HG02943 (cell line): ENCODE results near the gene MAP7D1.
A peak's percentile ranks its signal among the peaks of the same experiment; 100 is the strongest.
"Not testable (repeated sequence)": the region's sequence is repeated elsewhere in the genome, so short reads cannot be mapped to it uniquely, and the experiment has no call there.

Experiments
- ATAC-seq: cut with Tn5 transposase; IDR thresholded peaks from one replicate; pipeline ENCODE4 v1.9.1; 2021; ENCODE audit warnings: mild to moderate bottlenecking, low read depth, moderate library complexity; ENCODE audit not compliant: unreplicated experiment

Gene MAP7D1

DNA sequence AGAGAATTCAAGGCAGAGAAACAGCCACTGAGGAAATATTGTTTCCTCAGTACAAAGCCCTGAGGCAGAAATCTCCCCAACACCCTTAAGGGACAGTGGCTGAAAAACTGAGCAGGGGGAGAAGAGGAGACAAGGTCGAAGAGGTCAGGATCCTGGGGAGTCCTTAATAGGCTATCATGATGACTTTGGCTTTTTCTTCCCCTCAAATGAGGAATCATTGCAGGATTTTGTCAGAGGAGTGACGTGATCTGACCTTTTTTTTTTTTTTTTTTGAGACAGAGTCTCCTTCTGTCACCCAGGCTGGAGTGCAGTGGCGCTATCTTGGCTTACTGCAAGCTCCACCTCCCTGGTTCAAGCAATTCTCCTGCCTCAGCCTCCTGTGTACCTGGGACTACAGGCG lies 10.2 kb downstream of the MAP7D1 start:
- no peak for ATAC-seq

DNA sequence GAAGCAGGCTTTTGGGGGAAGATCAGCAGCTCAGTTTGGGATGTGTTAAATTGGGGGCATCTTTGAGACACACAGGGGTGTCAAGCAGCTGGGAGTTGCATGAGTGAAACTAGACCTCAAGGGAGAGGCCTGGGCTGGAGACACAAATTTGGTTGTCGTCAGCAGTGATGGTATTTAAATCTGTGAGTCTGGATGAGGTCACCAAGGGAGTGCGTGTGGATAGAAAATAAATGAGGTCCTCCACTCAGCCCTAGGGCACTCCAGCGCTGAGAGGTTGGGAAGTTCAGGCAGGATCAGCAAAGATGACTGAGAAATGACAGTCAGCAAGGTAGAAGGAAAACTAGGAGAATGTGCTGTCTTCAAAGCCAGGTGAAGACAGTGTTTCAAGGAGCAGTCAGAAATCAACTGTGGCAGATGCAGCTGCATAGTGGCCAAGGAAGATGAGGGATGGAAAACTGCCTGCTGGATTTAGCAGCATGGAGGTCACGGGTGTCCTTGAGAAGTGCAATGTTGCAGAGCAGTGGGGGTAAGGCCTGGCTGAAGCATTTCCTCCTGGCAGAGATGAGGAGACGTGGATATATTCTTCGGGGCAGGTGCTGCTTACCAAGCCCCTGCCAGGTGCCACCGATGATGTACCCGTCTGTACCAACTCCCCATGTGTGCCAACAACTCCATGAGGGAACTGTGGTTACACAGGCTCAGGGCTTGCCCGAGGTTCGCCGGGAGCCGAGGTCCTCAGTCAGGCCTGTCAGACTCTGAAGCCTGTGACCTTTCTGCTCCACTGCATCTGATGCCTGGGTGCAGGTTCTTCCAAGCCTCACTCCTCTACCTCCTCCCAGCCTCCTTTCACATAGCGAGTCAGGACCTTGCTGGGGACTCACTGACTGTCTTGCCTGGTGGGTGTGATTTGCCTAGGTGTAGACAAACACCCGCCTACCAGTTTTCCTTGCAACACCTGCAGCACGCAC lies 11.3 kb downstream of the MAP7D1 start:
- no peak for ATAC-seq

DNA sequence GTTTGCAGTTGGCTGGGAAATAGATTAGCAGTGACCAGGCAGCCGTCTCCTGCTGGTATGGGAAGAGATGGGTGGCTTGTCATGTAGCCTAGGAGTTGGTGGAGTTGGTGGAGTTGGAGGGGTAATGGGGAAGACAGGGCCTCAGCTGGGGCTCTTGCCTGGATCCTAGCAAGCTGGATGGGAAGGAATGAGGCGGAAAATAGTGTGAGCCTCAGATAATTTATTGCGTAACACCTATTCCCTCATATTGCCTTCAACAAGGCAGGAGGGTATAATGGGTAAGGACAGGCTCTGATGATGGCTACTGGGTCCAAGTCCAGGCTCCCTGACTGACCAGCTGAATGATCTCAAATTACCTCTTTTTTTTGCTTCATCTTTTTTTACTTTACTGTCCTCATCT lies 12.6 kb downstream of the MAP7D1 start:
- no peak for ATAC-seq

DNA sequence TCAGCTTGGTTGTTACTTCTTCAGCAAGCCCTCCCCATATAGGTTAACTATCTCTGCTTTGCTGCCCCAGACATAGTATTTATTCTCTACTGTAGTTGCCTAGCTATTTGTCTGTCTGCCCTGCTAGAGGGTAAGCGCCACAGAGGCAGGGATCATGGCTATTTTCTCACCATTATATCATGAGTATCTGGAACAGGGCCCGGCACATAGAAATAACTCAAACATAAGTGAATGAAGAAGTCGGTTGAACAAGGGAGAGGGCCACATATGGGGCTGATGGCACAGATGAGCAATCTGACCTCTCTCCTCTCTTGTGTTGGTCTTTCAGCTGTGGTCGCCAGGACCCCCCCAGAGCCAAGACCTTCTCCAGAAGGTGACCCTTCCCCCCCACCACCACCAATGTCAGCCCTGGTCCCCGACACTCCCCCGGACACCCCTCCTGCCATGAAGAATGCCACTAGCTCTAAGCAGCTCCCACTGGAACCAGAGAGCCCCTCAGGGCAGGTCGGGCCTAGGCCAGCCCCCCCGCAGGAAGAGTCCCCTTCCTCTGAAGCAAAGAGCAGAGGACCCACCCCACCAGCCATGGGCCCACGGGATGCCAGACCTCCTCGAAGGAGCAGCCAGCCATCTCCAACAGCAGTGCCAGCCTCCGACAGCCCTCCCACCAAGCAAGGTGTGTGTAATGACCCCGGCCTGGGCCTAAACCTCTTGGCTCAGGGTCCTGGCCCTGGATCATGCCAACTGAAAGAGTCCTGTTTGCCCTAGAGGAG lies 14.9 kb downstream of the MAP7D1 start:
- ATAC-seq: no peak

DNA sequence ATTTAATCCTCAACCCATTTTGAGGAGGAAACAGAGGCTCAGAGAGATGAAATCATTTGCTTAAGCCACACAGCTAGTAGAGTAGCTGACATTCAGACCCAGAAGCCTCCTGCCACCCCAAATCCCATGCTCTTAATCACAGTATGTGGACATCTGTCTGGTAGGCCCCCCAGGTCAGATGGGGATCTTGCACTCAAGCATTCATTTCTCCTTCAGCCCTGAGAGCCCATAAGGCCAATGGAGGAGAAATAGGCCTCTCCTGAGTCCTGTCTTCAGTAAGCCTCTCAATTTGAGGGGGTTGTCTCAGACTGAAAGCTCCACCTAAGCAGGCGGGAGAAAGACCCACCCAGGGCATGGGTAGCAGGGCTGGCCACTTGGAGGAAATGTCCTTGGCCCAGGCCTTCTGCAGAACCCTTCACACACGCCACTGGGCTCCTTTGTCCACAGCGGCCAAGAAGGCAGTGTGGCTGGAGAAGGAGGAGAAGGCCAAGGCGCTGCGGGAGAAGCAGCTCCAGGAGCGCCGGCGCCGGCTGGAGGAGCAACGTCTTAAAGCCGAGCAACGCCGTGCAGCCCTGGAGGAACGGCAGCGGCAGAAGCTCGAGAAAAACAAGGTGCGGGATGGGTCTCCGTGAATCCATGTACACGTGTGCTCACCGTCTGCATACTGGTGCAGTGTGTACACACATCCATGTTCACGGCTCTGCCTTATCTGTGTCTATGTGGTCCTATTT lies 16.2 kb downstream of the MAP7D1 start:
- ATAC-seq: no peak

DNA sequence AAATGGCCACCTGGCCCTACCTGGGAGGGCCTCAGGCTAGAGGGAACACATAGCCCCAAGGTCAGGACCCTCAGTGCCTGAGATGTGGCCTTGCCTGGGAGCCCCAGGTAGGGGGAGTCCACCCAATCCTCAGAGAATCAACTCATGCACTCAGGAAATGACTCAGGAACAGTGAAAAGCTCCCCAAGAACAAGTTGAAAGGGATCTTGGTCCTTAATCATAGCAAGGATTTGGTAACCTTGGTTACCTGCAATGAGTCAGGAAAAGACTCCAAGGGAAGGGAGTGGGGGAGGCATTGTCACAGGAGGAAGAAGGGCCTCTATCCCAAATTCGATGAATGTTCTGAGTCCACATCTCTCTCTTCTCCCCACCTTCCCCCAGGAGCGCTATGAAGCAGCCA lies 17.0 kb downstream of the MAP7D1 start:
- ATAC-seq: no peak

DNA sequence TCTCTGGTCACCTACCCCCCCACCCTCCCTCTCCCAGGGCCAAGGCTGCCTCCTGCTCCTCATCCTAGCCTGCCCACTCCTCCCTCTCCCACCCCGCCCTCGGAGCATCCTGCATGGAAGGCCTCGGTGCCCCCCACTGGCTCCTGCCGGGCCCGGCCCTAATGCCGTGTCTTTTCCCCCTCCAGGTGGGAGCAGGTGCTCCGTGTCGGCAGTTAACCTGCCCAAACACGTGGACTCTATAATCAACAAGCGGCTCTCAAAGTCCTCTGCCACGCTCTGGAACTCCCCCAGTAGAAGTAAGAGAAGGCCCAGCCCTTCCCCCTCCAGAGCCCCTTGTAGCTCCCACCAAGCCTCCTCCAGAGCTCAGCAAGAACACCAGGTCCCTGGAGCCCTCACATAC lies 18.8 kb downstream of the MAP7D1 start:
- no peak for ATAC-seq

DNA sequence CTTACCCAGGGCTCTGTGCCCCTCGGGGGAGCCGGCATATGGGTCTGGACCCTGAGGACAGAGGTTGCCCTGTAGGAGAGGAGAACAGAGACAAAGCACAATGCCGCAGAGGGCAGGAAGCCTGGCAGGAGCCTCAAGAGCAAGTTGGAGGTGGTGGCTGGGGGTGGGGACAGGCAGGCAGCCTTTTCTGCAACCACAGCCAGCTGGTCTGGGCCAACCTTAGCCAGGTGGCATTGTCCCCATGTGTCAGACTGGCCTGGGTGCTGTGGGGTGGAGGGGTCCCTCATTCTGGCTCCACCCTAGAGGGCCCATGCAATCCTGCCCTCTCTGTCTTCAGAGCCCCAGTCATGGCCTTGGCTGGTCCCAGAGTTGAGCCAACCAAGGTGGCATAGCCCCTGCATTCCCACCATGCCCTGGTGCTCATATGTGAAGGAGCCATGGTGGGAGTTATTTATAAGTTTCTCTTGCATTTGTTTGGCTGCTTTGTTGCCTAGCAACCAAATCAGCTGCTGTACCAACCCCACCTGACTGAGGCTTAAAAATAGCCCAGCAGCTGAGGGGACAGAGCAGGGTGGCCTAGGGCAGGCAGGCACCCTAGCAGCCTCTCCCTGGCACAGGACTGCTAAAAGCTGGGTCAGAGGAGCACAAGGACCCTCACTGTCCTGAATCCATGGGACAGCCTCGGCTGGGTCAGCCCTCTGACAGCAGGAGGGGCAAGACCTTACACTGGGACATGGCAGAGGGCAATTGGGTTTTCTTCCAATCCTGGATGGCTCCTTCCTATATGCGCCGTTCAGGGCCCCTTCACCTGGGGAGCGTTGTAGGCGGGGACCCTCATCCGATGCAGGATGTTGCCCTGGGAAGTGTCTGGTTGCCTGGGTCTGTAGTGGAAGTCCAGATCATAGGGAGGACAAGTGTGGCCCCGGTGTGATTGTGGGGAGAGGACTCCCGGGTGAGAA lies 19.5 kb downstream of the MAP7D1 start:
- ATAC-seq: no peak

DNA sequence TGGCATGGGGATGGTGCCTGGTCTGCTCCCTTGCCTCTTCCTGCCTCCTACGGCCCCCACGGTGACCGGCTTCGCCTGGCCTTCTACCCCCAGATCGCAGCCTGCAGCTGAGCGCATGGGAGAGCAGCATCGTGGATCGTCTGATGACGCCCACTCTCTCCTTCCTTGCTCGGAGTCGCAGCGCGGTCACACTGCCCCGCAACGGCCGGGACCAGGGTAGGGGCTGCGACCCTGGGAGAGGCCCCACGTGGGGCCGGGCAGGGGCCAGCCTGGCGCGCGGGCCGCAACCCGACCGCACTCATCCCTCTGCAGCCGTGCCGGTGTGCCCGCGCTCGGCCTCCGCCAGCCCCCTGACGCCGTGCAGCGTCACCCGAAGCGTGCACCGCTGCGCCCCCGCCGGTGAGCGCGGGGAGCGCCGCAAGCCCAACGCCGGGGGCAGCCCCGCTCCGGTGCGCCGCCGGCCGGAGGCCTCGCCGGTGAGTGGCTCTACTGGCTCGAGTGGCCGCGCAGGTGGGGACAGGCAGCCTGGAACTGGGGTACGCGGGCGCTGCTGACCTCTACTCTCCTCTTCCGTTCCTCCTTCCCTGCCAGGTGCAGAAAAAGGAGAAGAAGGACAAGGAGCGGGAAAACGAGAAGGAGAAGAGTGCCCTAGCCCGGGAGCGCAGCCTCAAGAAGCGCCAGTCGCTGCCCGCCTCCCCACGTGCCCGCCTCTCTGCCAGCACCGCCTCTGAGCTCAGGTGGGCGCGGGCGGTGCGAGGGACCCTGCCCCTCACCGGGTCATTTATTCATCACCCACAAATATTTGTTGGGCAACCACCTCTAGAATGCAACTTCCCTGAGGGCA lies 20.4 kb downstream of the MAP7D1 start:
- no peak for ATAC-seq

DNA sequence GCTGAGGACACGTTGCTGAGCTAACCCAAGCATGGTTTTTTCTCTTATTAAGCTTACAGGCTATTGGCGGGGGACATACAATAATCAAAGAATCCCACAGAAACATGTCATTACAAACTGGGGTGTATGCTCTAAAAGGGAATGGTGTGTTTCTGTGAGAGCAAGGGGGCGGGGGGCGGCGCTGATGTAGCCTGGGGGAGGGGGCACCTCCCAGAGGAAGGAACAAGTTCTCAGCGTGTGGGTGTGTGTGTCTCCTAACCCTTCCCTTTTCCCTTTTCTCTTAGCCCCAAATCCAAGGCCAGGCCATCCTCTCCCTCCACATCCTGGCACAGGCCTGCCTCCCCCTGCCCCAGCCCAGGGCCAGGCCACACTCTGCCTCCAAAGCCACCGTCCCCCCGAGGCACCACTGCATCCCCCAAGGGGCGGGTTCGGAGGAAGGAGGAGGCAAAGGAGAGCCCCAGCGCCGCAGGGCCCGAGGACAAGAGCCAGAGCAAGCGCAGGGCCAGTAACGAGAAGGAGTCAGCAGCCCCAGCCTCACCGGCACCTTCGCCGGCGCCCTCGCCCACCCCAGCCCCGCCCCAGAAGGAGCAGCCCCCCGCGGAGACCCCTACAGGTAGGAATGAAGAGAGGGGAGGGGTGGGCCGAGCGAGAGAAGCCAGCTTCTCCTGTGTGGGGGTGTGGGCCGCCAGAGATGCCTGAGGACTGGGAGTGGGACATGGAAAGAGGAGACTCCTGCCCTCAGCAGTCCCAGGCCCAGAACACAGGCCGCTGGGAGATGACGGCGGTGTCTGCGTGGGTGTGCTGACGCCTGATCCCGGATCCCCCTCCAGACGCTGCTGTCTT lies 21.9 kb downstream of the MAP7D1 start:
- ATAC-seq: no peak

DNA sequence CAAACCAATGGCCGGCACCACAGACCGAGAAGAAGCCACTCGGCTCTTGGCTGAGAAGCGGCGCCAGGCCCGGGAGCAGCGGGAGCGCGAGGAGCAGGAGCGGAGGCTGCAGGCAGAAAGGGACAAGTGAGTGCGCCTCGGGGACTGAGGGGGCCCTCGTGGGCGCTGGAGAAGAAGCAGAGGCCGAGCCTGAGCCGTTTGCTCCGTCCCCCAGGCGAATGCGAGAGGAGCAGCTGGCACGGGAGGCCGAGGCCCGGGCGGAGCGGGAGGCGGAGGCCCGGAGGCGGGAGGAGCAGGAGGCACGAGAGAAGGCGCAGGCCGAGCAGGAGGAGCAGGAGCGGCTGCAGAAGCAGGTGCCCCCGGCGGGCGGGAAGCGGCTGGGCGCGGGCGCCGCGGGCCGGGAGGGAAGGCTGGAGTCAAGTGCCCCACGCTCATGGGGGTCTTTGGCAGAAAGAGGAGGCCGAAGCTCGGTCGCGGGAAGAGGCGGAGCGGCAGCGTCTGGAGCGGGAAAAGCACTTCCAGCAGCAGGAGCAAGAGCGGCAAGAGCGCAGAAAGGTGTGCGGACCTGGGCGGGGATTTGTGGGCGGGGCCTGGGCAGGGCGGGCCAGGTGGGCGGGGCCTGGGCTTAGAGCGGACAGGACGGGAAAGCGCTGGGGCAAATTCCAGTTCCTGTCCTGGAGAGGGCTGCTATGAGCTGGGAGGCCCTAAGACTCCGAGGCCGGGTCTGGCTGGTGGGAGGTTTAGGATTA lies 22.7 kb downstream of the MAP7D1 start:
- no peak for ATAC-seq

DNA sequence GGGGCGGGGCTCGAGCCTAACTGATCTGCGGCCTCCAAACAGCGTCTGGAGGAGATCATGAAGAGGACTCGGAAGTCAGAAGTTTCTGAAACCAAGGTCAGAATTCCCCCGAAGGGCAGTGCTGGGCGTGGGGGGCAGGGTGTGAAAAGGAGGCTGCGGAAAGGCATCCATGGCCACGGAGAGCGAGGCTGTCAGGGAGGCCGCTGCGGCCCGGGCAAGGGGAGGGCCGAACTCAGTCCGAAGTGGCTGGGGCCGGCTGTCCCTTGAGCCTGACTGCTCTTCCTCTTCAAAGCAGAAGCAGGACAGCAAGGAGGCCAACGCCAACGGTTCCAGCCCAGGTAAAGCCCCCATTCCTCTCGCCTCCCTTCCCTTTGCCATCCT lies 23.2 kb downstream of the MAP7D1 start:
- no peak for ATAC-seq

DNA sequence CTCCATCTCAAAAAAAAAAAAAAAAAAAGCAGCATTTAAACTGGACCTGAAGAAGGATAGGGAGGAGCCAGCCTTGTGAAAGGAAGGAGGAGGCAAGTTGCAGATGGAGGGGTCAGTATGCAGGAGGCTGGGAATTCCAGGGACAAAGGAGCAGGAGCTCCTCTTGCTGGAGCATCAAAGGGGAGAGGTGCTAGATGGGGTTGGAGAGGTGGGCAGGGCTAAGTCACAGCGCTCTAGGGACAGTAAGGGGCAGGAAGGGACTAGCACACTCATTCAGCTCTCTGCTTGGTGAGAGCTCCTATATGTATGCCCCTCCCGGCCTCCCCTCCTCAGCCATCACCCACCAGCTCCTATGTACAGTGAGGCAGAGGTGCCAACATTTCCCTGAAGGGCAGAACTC lies 26.8 kb downstream of the MAP7D1 start:
- no peak for ATAC-seq

DNA sequence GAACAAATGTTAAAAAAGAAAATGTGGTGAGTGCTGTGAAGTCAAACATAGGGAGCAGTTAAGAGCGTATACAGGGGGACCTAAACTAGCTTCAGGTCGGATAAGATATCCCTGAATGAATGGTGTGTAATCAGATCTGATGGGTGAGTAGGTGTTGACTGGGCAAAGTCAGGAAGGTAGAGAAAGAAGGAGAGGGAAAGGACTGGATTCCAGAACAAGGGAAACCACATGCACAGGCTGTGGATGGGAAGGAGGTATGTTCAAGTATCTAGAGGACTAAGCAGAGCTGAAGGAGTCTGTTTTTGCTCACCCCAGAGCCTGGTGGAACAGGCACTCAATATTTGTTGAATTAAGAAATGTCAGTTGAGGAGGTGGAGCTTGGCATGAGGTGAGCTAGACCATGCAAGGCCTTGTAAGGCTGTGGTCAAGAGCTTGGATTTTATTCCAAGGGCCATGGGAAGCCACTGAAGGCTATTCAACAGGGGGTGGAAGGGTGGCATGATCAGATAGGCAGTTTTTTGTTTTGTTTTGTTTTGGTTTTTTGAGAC lies 27.4 kb downstream of the MAP7D1 start:
- no peak for ATAC-seq

DNA sequence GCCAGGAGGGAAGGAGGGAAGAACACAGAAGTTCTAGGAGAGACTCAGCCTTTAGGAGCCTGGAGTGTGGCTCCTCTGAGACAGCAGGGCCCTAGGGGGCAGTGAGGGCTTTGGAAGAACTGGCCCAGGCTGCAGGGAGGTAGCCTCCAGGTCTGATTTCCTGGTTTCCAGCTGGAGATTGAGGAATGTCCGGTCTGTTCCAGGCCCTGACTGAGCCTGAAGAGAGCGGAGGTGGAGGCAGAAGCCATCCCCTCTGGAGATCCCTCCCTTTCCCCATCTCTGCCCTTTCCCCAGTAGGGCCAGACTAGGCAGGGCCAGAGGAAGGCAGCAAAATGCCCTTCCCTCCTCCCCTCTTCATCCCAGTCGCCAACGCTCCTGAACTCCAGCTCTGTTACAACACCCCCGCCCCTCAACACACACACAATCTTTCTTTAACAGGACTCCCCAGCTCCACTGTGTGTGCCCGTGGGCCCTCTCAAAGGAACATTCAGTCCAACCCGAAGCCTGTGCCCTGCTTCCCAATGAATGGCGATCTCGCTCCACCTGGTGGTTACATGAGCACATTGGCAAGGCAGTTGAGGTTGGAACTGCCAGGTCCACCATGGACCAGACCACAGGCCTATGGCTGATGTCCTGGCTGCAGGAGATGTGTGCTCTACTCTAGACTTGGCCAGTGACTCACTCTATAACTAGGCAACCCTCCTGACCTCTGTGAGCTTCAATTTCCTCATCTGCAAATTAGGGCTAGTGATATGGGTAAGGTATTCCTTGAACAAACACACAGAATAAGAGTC lies 32.0 kb downstream of the MAP7D1 start:
- ATAC-seq: peak; percentile 72

DNA sequence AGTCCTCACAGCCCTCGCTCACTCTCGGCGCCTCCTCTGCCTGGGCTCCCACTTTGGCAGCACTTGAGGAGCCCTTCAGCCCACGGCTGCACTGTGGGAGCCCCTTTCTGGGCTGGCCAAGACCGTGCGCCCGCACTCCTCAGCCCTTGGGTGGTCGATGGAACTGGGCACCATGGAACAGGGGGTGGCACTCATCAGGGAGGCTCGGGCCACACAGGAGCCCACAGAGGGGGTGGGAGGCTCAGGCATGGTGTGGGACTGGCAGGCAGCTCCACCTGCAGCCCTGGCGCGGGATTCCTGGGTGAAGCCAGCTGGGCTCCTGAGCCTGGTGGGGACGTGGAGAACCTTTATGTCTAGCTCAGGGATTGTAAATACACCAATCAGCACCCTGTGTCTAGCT lies 40.8 kb downstream of the MAP7D1 start:
- ATAC-seq: not testable (repeated sequence)
